Left lung (tissue), 10 donors: ENCODE measurements around the gene FMNL2. TPM values are rescaled to one million over a fixed set of nuclear protein-coding genes. Genes with fewer than 3 reads are reported as not detected.

Experiments
- ATAC-seq: fragments of 200-7000 bp; cut with Tn5 transposase; one replicate; pipeline ENCODE4 v1.9.1; 2020; ENCODE audit warnings: moderate library complexity
- DNase-seq, 4 donors: peaks; one replicate each; pipeline ENCODE4 v3.0.0-alpha.2; 2013 to 2020
- H3K27ac ChIP-seq, 2 donors: fragments of 200-600 bp; sonication (generic) in 1 of 2; one replicate each; pipeline versions ENCODE4 v1.5.0 to v1.8.0; 2020 to 2021
- H3K27me3 ChIP-seq, 2 donors: fragments of 200-600 bp; sonication (generic) in 1 of 2; one replicate each; pipeline versions ENCODE4 v1.5.0 to v1.8.0; 2020 to 2021
- H3K36me3 ChIP-seq, 2 donors: fragments of 200-600 bp; sonication (generic) in 1 of 2; one replicate each; pipeline versions ENCODE4 v1.5.0 to v1.8.0; 2020 to 2021
- H3K4me1 ChIP-seq, 2 donors: fragments of 200-600 bp; one replicate each; pipeline ENCODE4 v1.8.0; 2021
- H3K4me3 ChIP-seq, 2 donors: fragments of 200-600 bp; sonication (generic) in 1 of 2; one replicate each; pipeline versions ENCODE4 v1.5.0 to v1.8.0; 2020 to 2021; ENCODE audit warnings: mild to moderate bottlenecking in 1 of 2
- H3K9me3 ChIP-seq, 2 donors: fragments of 200-600 bp; sonication (generic) in 1 of 2; one replicate each; pipeline versions ENCODE4 v1.5.0 to v1.8.0; 2020 to 2021
- intact Hi-C, 2 donors: fragments of 100-400 bp; cut with DNase I; formaldehyde crosslinking; loops; one replicate each; pipeline versions ENCODE4 v1.11.2 to v1.14.2; 2022
- polyA plus RNA-seq, 6 donors: library from polyadenylated mRNA; unstranded; fragments of 120-200 nt; gene quantifications; one replicate each; pipeline ENCODE4 v1.2.1, GENCODE V29; 2013; ENCODE audit not compliant: insufficient read length in 6 of 6
- total RNA-seq, 2 donors: library from RNA; stranded (reverse); fragmentation: NEBNext Ultra II Directional; extraction: Animal tissue kit (Norgen Biotek cat#: 25700); gene quantifications; one replicate each; pipeline ENCODE4 v1.2.1, GENCODE V29; 2021
- TF ChIP-seq, protein P1 (sequence below), 2 donors: fragments of 200-600 bp; sonication (generic) in 1 of 2; IDR thresholded peaks; one replicate each; pipeline versions ENCODE4 v1.5.0 to v1.8.0; 2021; ENCODE audit warnings: antibody characterized with exemption in 2 of 2
- donor health status: DM: no; HTN: yes; CAD: no.
- donor health status: DM: no; HTN: no; CAD: no.

Gene FMNL2
- total and polyA plus RNA-seq, 8 donors = 36.3 to 90.0 (median 77.7) TPM

DNA sequence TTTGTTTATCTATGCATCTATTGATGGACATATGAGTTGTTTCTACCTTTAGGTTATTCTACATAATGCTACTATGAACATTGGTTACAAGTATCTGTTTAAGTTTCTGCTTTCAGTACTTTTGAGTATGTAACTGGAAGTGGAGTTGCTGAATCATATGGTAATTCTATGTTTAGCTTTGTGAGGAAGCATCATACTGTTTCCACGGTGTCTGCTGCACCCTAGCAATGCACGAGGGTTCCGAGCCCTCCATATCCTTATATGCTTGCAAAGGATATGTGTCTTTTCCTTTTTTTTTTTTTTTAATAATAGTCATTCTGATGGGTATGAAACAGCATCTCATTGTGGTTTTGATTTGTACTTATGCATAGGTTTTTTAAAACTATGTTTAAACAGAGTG, 83.7 kb downstream of the FMNL2 start:
- Histone ChIP-seq H3K27ac (peak overlapping the region in 1 of 2 donors; percentile 26), H3K27me3 (no peaks in the 10 kb centered on the region), H3K36me3 (no peaks in the 10 kb centered on the region), H3K4me3 (no peak overlapping the region), H3K4me1 (peaks cover 17 to 72% of the 10 kb centered on the region in 2 donors), H3K9me3 (no peaks in the 10 kb centered on the region)
- intact Hi-C loops = no loop called here
- DNase-seq (no peak), ATAC-seq (peak; percentile 30)
- TF ChIP-seq, protein P1, sequence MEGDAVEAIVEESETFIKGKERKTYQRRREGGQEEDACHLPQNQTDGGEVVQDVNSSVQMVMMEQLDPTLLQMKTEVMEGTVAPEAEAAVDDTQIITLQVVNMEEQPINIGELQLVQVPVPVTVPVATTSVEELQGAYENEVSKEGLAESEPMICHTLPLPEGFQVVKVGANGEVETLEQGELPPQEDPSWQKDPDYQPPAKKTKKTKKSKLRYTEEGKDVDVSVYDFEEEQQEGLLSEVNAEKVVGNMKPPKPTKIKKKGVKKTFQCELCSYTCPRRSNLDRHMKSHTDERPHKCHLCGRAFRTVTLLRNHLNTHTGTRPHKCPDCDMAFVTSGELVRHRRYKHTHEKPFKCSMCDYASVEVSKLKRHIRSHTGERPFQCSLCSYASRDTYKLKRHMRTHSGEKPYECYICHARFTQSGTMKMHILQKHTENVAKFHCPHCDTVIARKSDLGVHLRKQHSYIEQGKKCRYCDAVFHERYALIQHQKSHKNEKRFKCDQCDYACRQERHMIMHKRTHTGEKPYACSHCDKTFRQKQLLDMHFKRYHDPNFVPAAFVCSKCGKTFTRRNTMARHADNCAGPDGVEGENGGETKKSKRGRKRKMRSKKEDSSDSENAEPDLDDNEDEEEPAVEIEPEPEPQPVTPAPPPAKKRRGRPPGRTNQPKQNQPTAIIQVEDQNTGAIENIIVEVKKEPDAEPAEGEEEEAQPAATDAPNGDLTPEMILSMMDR (IDR thresholded peaks at IDR 0.05) = no peak

DNA sequence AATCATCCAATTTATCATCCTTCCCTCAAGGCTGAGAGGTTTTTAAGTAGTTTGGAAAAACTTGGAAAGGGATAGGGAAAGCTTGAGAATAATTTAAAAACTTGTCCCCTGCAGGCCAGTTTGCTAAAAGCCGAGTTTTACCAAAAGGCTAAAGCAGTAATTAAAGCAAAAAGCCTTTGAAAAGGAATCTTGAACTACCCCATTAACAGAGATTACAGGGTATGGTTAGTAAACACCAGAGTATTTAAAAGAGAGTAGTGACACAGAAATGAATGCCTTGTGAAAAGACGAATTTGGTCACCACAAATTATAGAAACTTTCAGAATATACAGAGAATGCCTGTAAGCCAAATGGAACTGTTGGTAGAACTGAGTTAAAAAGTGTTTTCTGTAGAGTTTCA, 85.0 kb downstream of the FMNL2 start:
- Histone ChIP-seq H3K27me3 (no peaks in the 10 kb centered on the region), H3K4me3 (no peak overlapping the region), H3K36me3 (no peaks in the 10 kb centered on the region), H3K27ac (peak overlapping the region; percentile 85 to 88), H3K9me3 (no peaks in the 10 kb centered on the region), H3K4me1 (peaks cover 17 to 65% of the 10 kb centered on the region in 2 donors)
- DNase-seq (no peak), ATAC-seq (no peak)
- TF ChIP-seq, protein P1 (IDR thresholded peaks at IDR 0.05) = no peak
- intact Hi-C loops = no loop called here

DNA sequence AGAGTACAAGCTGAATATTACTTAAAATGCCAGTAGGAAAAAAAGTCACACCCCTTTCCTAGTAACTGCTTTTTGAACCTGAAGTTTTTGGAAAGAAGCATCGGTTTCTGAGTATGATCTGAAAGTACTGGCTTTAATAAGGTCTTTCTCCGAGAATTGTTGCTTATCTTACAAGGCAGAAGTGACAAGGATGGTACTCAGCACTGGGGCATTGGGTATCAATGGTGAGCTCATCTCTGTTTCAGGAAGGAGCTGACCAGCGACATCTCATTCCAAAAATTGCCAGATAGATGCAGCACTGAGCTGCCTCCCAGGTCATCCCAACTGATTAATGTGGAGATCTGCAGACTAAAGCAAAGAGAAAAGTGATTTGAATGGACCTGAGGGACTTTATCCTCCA, 85.4 kb downstream of the FMNL2 start:
- intact Hi-C loops = no loop called here
- ATAC-seq = no peak
- Histone ChIP-seq H3K4me1 (peaks cover 17 to 61% of the 10 kb centered on the region in 2 donors), H3K27me3 (no peaks in the 10 kb centered on the region), H3K36me3 (no peaks in the 10 kb centered on the region), H3K4me3 (no peak overlapping the region), H3K27ac (peak overlapping the region; percentile 85 to 88), H3K9me3 (no peaks in the 10 kb centered on the region)
- TF ChIP-seq, protein P1 (IDR thresholded peaks at IDR 0.05) = no peak
- no peak for DNase-seq

- DNase-seq = no peak
- no peaks in the 10 kb centered on the region for H3K36me3 ChIP-seq
- H3K4me1 ChIP-seq = peaks cover 17 to 55% of the 10 kb centered on the region in 2 donors
- ATAC-seq = peak; percentile 34
- H3K27ac ChIP-seq = peak overlapping the region; percentile 85 to 88
- H3K4me3 ChIP-seq = no peak overlapping the region
- H3K9me3 ChIP-seq = no peaks in the 10 kb centered on the region
- intact Hi-C loops = no loop called here
- no peaks in the 10 kb centered on the region for H3K27me3 ChIP-seq
- TF ChIP-seq, protein P1 (IDR thresholded peaks at IDR 0.05) = no peak
Observed at GRCh38 chr2:152420936-152421335, 86.0 kb downstream of the FMNL2 start.

DNA sequence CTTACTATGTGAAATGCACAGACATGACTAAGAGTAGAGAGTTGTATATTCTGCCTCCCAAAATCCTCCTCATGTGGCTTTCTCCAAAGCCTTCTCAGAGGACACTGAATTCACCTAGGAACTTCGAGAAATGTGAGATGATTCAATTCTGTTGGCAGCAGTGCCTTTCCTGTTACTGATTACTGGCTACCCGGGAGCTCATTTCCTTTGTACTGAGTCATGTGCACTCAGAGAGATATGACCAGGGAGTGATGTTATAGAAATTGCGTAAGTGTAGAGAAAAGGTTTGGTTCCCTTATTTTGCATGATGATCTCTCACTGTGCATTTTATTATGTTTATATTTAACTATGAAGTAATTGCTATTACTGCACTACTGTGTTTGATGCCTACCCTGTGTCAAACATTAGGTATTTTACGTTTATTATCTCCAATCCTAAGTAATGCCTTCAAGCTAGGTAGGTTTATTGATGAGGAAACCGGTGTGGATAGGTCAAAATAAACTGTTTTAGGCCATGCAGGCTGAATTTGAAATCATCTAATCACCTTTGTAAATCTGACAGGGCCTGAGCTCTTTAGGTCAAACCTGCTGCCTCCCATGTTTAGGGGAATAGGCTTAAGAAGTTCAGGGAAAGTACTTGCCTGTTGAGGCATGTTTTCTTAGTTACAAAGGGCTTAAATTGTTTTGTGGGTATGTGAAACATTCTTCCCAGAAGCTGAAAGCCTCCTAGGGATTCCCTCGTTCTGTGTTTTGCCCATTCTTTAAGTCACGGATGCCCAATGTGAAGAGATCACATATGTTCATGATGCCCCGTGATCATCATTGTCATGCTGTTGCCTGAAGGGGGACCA, 86.8 kb downstream of the FMNL2 start:
- DNase-seq (peak in 1 of 4 donors; percentile 48), ATAC-seq (peak; percentile 90)
- H3K27me3 ChIP-seq = no peaks in the 10 kb centered on the region
- H3K4me3 ChIP-seq = no peak overlapping the region
- intact Hi-C loops = no loop called here
- no peaks in the 10 kb centered on the region for H3K36me3 ChIP-seq
- H3K27ac ChIP-seq = peak overlapping the region; percentile 85 to 88
- H3K9me3 ChIP-seq = no peaks in the 10 kb centered on the region
- TF ChIP-seq, protein P1 (IDR thresholded peaks at IDR 0.05) = no peak
- peaks cover 17 to 54% of the 10 kb centered on the region in 2 donors for H3K4me1 ChIP-seq
